Measurements from ENCODE around the gene SYT7.

GRCh38 chr11:61564936-61565696 is 15.8 kb downstream of the SYT7 start:
- no peak for TF ChIP-seq CTCF (IDR thresholded peaks at IDR 0.05)
- TF ChIP-seq POLR2A (IDR thresholded peaks at IDR 0.05): no peak

Data from thyroid gland (tissue), 4 donors.